Neuronal stem cell (in vitro differentiated cells): Measurements from ENCODE around the gene PCSK5.

ENCODE experiments used
- DNase-seq: peaks from one replicate; pipeline ENCODE4 v3.0.0-alpha.2; 2013; ENCODE audit warnings: low spot score
- H2AFZ ChIP-seq: one replicate; pipeline ENCODE4 v1.6.1; 2013; ENCODE audit warnings: mild to moderate bottlenecking, low read length, inconsistent platforms
- H2AK5ac ChIP-seq: 2 replicates; pipeline ENCODE4 v1.6.1; 2013; ENCODE audit warnings: low read depth, mild to moderate bottlenecking, inconsistent platforms, low read length, moderate library complexity, mixed read lengths
- H2BK120ac ChIP-seq: 2 replicates; pipeline ENCODE4 v1.6.1; 2013; ENCODE audit warnings: low read depth, mild to moderate bottlenecking, inconsistent platforms, low read length, moderate library complexity, mixed read lengths
- H2BK12ac ChIP-seq: one replicate; pipeline ENCODE4 v1.6.1; 2013; ENCODE audit warnings: low read length, inconsistent platforms
- H2BK15ac ChIP-seq: 2 replicates; pipeline ENCODE4 v1.6.1; 2013; ENCODE audit warnings: mild to moderate bottlenecking, low read length, inconsistent platforms, mixed read lengths
- H2BK5ac ChIP-seq: one replicate; pipeline ENCODE4 v1.6.1; 2013; ENCODE audit warnings: inconsistent platforms, mild to moderate bottlenecking, low read length, moderate library complexity
- H3K14ac ChIP-seq: one replicate; pipeline ENCODE4 v1.6.1; 2013; ENCODE audit warnings: low read length, inconsistent platforms
- H3K18ac ChIP-seq: 2 replicates; pipeline ENCODE4 v1.6.1; 2013; ENCODE audit warnings: low read length, inconsistent platforms
- H3K23ac ChIP-seq: 2 replicates; pipeline ENCODE4 v1.6.1; 2013; ENCODE audit warnings: low read depth, mild to moderate bottlenecking, mixed read lengths, low read length, inconsistent platforms; ENCODE audit not compliant: poor library complexity
- H3K27ac ChIP-seq: replicated peaks from 3 replicates; pipeline ENCODE4 v1.5.1; 2013; ENCODE audit warnings: low read length, inconsistent platforms
- H3K27me3 ChIP-seq, 3 experiments: 2 replicates each; pipeline ENCODE4 v1.6.1; 2013; ENCODE audit warnings: low read length in 3 of 3, mild to moderate bottlenecking in 2 of 3, inconsistent platforms in 1 of 3, low read depth in 1 of 3, mixed read lengths in 1 of 3, moderate library complexity in 1 of 3; ENCODE audit not compliant: control insufficient read depth in 3 of 3, insufficient read depth in 3 of 3
- H3K36me3 ChIP-seq, 2 donors: replicated peaks in 1 of 2; 2 replicates each; pipeline ENCODE4 v1.6.1; 2013; ENCODE audit warnings: low read length in 2 of 2; ENCODE audit not compliant: control insufficient read depth in 2 of 2, insufficient read depth in 2 of 2
- H3K4ac ChIP-seq: 2 replicates; pipeline ENCODE4 v1.6.1; 2013; ENCODE audit warnings: inconsistent platforms, mild to moderate bottlenecking, low read length, moderate library complexity
- H3K4me1 ChIP-seq, 2 donors: 1 replicate in 1 of 2; 2 replicates in 1 of 2; pipeline ENCODE4 v1.6.1; 2013; ENCODE audit warnings: low read length in 2 of 2, low read depth in 1 of 2; ENCODE audit not compliant: control insufficient read depth in 2 of 2, insufficient read depth in 1 of 2
- H3K4me2 ChIP-seq: one replicate; pipeline ENCODE4 v1.6.1; 2013; ENCODE audit warnings: mild to moderate bottlenecking, low read length, inconsistent platforms; ENCODE audit not compliant: insufficient read depth, poor library complexity, severe bottlenecking
- H3K4me3 ChIP-seq, 2 donors: 2 replicates each; pipeline ENCODE4 v1.5.1; 2013; ENCODE audit warnings: low read length in 2 of 2, mild to moderate bottlenecking in 2 of 2, inconsistent platforms in 1 of 2, moderate library complexity in 1 of 2
- H3K79me1 ChIP-seq: one replicate; pipeline ENCODE4 v1.6.1; 2013; ENCODE audit warnings: low read depth, mild to moderate bottlenecking, inconsistent platforms, low read length, moderate library complexity
- H3K9ac ChIP-seq: one replicate; pipeline ENCODE4 v1.6.1; 2013; ENCODE audit warnings: mild to moderate bottlenecking, low read depth, low read length, inconsistent platforms; ENCODE audit not compliant: poor library complexity
- H3K9me3 ChIP-seq, 2 donors: replicated peaks in 1 of 2; 2 replicates each; pipeline versions ENCODE3 to v1.6.1; 2013; ENCODE audit warnings: low read length in 2 of 2, mild to moderate bottlenecking in 2 of 2, inconsistent platforms in 1 of 2, low read depth in 1 of 2, mixed read lengths in 1 of 2, moderate library complexity in 1 of 2; ENCODE audit not compliant: control insufficient read depth in 2 of 2, insufficient read depth in 1 of 2
- H4K8ac ChIP-seq: one replicate; pipeline ENCODE4 v1.6.1; 2013; ENCODE audit warnings: low read depth, mild to moderate bottlenecking, inconsistent platforms, low read length, moderate library complexity
- H4K91ac ChIP-seq: one replicate; pipeline ENCODE4 v1.6.1; 2013; ENCODE audit warnings: low read length, low read depth, mild to moderate bottlenecking, inconsistent platforms; ENCODE audit not compliant: poor library complexity
- WGBS, 2 donors: extraction: QIAGEN DNeasy Blood & Tissue Kit; methylation state at CpG; one replicate each; pipeline ENCODE4 v1.1.7; 2013; ENCODE audit warnings: missing lambda C conversion rate in 2 of 2, mixed read lengths in 1 of 2; ENCODE audit not compliant: insufficient read length in 2 of 2, insufficient replicate concordance in 1 of 2; ENCODE audit errors: extremely low coverage in 2 of 2; 5-methylcytosine and 5-hydroxymethylcytosine counted together

Gene PCSK5

DNA sequence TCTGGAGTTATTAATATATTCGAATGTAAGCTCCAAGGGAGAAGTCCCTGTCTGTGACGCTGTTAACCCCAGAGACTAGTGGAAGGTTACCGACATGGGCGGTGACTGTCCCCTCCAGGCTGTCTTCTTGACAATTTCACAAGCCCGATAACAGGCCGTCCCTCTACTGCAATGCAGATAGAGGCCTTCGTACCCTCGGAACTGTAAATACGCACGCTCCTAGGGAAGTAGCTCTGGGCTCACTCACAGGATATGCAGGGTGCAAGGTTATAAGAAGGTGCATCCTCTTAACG, 504.4 kb downstream of the PCSK5 start:
- H3K23ac ChIP-seq = no peak overlapping the region
- H2BK15ac ChIP-seq = no peak overlapping the region
- no peaks in the 10 kb centered on the region for H3K79me1 ChIP-seq
- no CpG with 5 or more reads among the region's 11 CpGs for WGBS, 2 donors
- peaks cover 0 to 18% of the 10 kb centered on the region in 2 donors for H3K36me3 ChIP-seq
- H4K91ac ChIP-seq = no peak overlapping the region
- peak overlapping the region; percentile 65 for H3K18ac ChIP-seq
- H2AK5ac ChIP-seq = no peak overlapping the region
- H3K27me3 ChIP-seq = no peaks in the 10 kb centered on the region
- H2BK120ac ChIP-seq = peak overlapping the region; percentile 9
- peak overlapping the region; percentile 90 for H2AFZ ChIP-seq
- H3K14ac ChIP-seq = no peak overlapping the region
- no peak overlapping the region for H2BK5ac ChIP-seq
- peaks cover 0 to 5% of the 10 kb centered on the region in 2 donors for H3K4me1 ChIP-seq
- peak overlapping the region; percentile 82 to 98 for H3K4me3 ChIP-seq
- H3K9ac ChIP-seq = peak overlapping the region; percentile 46
- H3K4me2 ChIP-seq = peak overlapping the region; percentile 81
- no peak for DNase-seq
- peaks cover 3 to 7% of the 10 kb centered on the region in 2 donors for H3K9me3 ChIP-seq
- H4K8ac ChIP-seq = no peak overlapping the region
- no peak overlapping the region for H3K4ac ChIP-seq
- peak overlapping the region; percentile 77 for H3K27ac ChIP-seq
- no peak overlapping the region for H2BK12ac ChIP-seq

- H3K4me3 ChIP-seq = peak overlapping the region in 1 of 2 donors; percentile 98
- no peak for DNase-seq
- no peak overlapping the region for H3K27ac ChIP-seq
These were observed 504.9 kb downstream of the PCSK5 start for GRCh38 chr9:76395381-76395780.

GRCh38 chr9:76396144-76396543, 505.7 kb downstream of the PCSK5 start:
- Histone ChIP-seq H2AK5ac (no peak overlapping the region), H2BK12ac (no peak overlapping the region), H3K9me3 (peaks cover 3 to 7% of the 10 kb centered on the region in 2 donors), H3K9ac (no peak overlapping the region), H3K14ac (no peak overlapping the region), H4K91ac (no peak overlapping the region), H3K79me1 (no peaks in the 10 kb centered on the region), H3K4ac (no peak overlapping the region), H4K8ac (no peak overlapping the region), H3K4me2 (no peak overlapping the region), H3K4me1 (peaks cover 0 to 5% of the 10 kb centered on the region in 2 donors), H3K23ac (no peak overlapping the region), H3K4me3 (no peak overlapping the region), H3K27ac (no peak overlapping the region), H2BK5ac (no peak overlapping the region), H2AFZ (no peak overlapping the region), H3K36me3 (peaks cover 0 to 13% of the 10 kb centered on the region in 2 donors), H2BK15ac (no peak overlapping the region), H3K18ac (no peak overlapping the region), H2BK120ac (no peak overlapping the region), H3K27me3 (no peaks in the 10 kb centered on the region)
- DNase-seq = no peak
- no CpG with 5 or more reads among the region's 6 CpGs for WGBS, 2 donors

More at GRCh38 chr9:76395381-76395780, 504.9 kb downstream of the PCSK5 start:
- Histone ChIP-seq H2BK120ac (no peak overlapping the region), H3K27me3 (no peaks in the 10 kb centered on the region), H4K8ac (no peak overlapping the region), H2BK15ac (no peak overlapping the region), H3K23ac (no peak overlapping the region), H3K4me2 (no peak overlapping the region), H3K4ac (no peak overlapping the region), H2BK12ac (no peak overlapping the region), H3K9ac (no peak overlapping the region), H2AFZ (peak overlapping the region; percentile 90), H3K4me1 (peaks cover 0 to 5% of the 10 kb centered on the region in 2 donors), H3K18ac (no peak overlapping the region), H3K14ac (no peak overlapping the region), H2BK5ac (no peak overlapping the region), H3K36me3 (peaks cover 0 to 17% of the 10 kb centered on the region in 2 donors), H3K9me3 (peaks cover 3 to 7% of the 10 kb centered on the region in 2 donors), H3K79me1 (no peaks in the 10 kb centered on the region), H2AK5ac (no peak overlapping the region), H4K91ac (no peak overlapping the region)
- WGBS, 2 donors = no CpG with 5 or more reads among the region's 10 CpGs

DNA sequence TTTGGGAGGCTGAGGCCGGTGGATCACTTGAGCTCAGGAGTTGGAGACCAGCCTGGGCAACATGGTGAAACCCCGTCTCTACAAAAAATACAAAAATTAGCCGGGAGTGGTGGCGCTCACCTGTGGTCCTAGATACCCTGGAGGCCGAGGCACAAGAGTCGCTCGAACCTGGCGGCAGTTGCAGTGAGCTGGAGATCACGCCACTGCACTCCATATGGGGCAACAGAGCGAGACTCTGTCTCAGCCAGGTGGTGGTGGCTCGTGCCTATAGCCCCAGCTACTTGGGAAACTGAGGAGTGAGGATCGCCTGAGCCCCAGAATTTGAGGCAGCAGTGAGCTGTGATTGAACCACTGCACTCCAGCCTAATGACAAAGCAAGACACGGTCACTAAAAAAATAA, 506.1 kb downstream of the PCSK5 start:
- Histone ChIP-seq H3K18ac (no peak overlapping the region), H2BK12ac (no peak overlapping the region), H3K4ac (no peak overlapping the region), H3K14ac (no peak overlapping the region), H3K23ac (no peak overlapping the region), H2AK5ac (no peak overlapping the region), H2BK5ac (no peak overlapping the region), H3K9ac (no peak overlapping the region), H4K91ac (no peak overlapping the region), H3K9me3 (peaks cover 3 to 7% of the 10 kb centered on the region in 2 donors), H3K27me3 (no peaks in the 10 kb centered on the region), H2BK120ac (no peak overlapping the region), H3K36me3 (peaks cover 0 to 10% of the 10 kb centered on the region in 2 donors), H2BK15ac (no peak overlapping the region), H4K8ac (no peak overlapping the region), H3K4me3 (no peak overlapping the region), H3K4me2 (no peak overlapping the region), H3K4me1 (peaks cover 0 to 5% of the 10 kb centered on the region in 2 donors), H3K27ac (no peak overlapping the region), H2AFZ (no peak overlapping the region), H3K79me1 (no peaks in the 10 kb centered on the region)
- WGBS, 2 donors = no CpG with 5 or more reads among the region's 13 CpGs
- no peak for DNase-seq
